H1 (cell line): ENCODE measurements around the gene ST8SIA2. TPM values are rescaled to one million over a fixed set of nuclear protein-coding genes. Genes with fewer than 3 reads are reported as not detected.

Source experiments
- CTCF ChIA-PET: fragments of 300-600 bp; sonication (Branson Sonifier 250); formaldehyde crosslinking; loops from one replicate; lab custom pipeline; 2021; ENCODE audit not compliant: partially characterized antibody; lab: Charles Lee
- POLR2A ChIA-PET: fragments of 300-600 bp; sonication (Branson Sonifier 250); formaldehyde crosslinking; loops from one replicate; lab custom pipeline; 2021; ENCODE audit warnings: inconsistent platforms; ENCODE audit not compliant: partially characterized antibody; lab: Charles Lee
- DNase-seq, 2 experiments: peaks; one replicate each; pipeline versions ENCODE4 v3.0.0 to v3.0.0-alpha.2; 2010 to 2022; ENCODE audit warnings: low spot score in 2 of 2, low read depth in 1 of 2, mixed read lengths in 1 of 2
- FAIRE-seq: peaks from 2 replicates; lab custom pipeline; 2011; peaks lifted over from hg19 to GRCh38; lab: Jason Lieb, UNC
- H2AFZ ChIP-seq: 2 replicates; pipeline ENCODE4 v1.8.1; 2012; ENCODE audit warnings: low read length, inconsistent platforms
- H2AK5ac ChIP-seq: 2 replicates; pipeline ENCODE4 v1.6.1; 2013; ENCODE audit warnings: low read depth, low read length
- H2BK120ac ChIP-seq: replicated peaks from 2 replicates; pipeline ENCODE3; 2013; ENCODE audit warnings: low read depth, low read length, inconsistent platforms
- H2BK12ac ChIP-seq: 2 replicates; pipeline ENCODE4 v1.6.1; 2013; ENCODE audit warnings: low read depth, low read length
- H2BK15ac ChIP-seq: 2 replicates; pipeline ENCODE4 v1.6.1; 2013; ENCODE audit warnings: low read length
- H2BK20ac ChIP-seq: 2 replicates; pipeline ENCODE4 v1.6.1; 2013; ENCODE audit warnings: low read length
- H2BK5ac ChIP-seq: 2 replicates; pipeline ENCODE4 v1.6.1; 2013; ENCODE audit warnings: low read depth, low read length
- H3K14ac ChIP-seq: 2 replicates; pipeline ENCODE4 v1.6.1; 2013; ENCODE audit warnings: inconsistent platforms; ENCODE audit not compliant: insufficient read length
- H3K18ac ChIP-seq: 2 replicates; pipeline ENCODE4 v1.6.1; 2013; ENCODE audit warnings: low read length; ENCODE audit errors: extremely low read depth
- H3K23ac ChIP-seq: 2 replicates; pipeline ENCODE4 v1.6.1; 2013; ENCODE audit warnings: inconsistent platforms; ENCODE audit not compliant: insufficient read length
- H3K23me2 ChIP-seq: 2 replicates; pipeline ENCODE4 v1.6.1; 2013; ENCODE audit warnings: low read depth, low read length
- H3K27ac ChIP-seq: 2 replicates; pipeline ENCODE4 v1.6.1; 2011; ENCODE audit warnings: low read depth, low read length, inconsistent platforms
- H3K27me3 ChIP-seq, 4 experiments: replicated peaks in 1 of 4; 1 replicate in 1 of 4; 2 replicates in 3 of 4; pipeline versions ENCODE4 v1.6.1 to v1.8.1; 2011 to 2013; ENCODE audit warnings: low read length in 3 of 4, mild to moderate bottlenecking in 3 of 4, inconsistent platforms in 2 of 4, mixed read lengths in 2 of 4, moderate library complexity in 1 of 4; ENCODE audit not compliant: control insufficient read depth in 3 of 4, insufficient read depth in 3 of 4; ENCODE audit errors: extremely low read depth in 1 of 4
- H3K36me3 ChIP-seq, 4 experiments: 2 replicates each; pipeline versions ENCODE4 v1.6.1 to v1.8.1; 2011 to 2013; ENCODE audit warnings: mild to moderate bottlenecking in 4 of 4, low read length in 3 of 4, moderate library complexity in 2 of 4, control low read depth in 1 of 4, inconsistent platforms in 1 of 4; ENCODE audit not compliant: insufficient read depth in 4 of 4, control insufficient read depth in 2 of 4
- H3K4ac ChIP-seq: replicated peaks from 2 replicates; pipeline ENCODE3; 2013; ENCODE audit warnings: low read length, low read depth, mixed read lengths, inconsistent platforms; ENCODE audit not compliant: insufficient read length
- H3K4me1 ChIP-seq, 4 experiments: replicated peaks in 1 of 4; 1 replicate in 1 of 4; 2 replicates in 3 of 4; pipeline versions ENCODE4 v1.6.1 to v1.8.1; 2011 to 2013; ENCODE audit warnings: low read length in 3 of 4, inconsistent platforms in 2 of 4, mixed read lengths in 1 of 4; ENCODE audit not compliant: insufficient read depth in 4 of 4, control insufficient read depth in 3 of 4
- H3K4me2 ChIP-seq, 2 experiments: 2 replicates each; pipeline versions ENCODE4 v1.6.1 to v1.8.1; 2011 to 2013; ENCODE audit warnings: low read depth in 2 of 2, low read length in 2 of 2, control low read depth in 1 of 2, inconsistent platforms in 1 of 2, mild to moderate bottlenecking in 1 of 2; ENCODE audit not compliant: insufficient read depth in 1 of 2
- H3K4me3 ChIP-seq, 4 experiments: fragments of 200-600, 300-600 bp in 1 of 4; sonication (generic), shearing (Covaris generic), sonication (Bioruptor Twin) in 1 of 4; 2 replicates each; pipeline versions ENCODE4 v1.5.1 to v1.8.1; 2011 to 2016; ENCODE audit warnings: low read length in 4 of 4, low read depth in 3 of 4, control low read depth in 2 of 4, inconsistent platforms in 2 of 4, mild to moderate bottlenecking in 2 of 4, mixed read lengths in 1 of 4, moderate library complexity in 1 of 4; ENCODE audit not compliant: insufficient read depth in 2 of 4; ENCODE audit errors: extremely low read depth in 1 of 4
- H3K56ac ChIP-seq: replicated peaks from 2 replicates; pipeline ENCODE3; 2013; ENCODE audit warnings: low read depth, mild to moderate bottlenecking, mixed read lengths, low read length, inconsistent platforms; ENCODE audit not compliant: insufficient read length
- H3K79me1 ChIP-seq: 2 replicates; pipeline ENCODE4 v1.6.1; 2013; ENCODE audit warnings: low read depth, low read length, control low read depth
- H3K79me2 ChIP-seq, 2 experiments: 2 replicates each; pipeline versions ENCODE4 v1.6.1 to v1.8.1; 2012 to 2013; ENCODE audit warnings: low read length in 2 of 2, mild to moderate bottlenecking in 2 of 2, inconsistent platforms in 1 of 2; ENCODE audit not compliant: insufficient read depth in 2 of 2, control insufficient read depth in 1 of 2
- H3K9ac ChIP-seq, 4 experiments: replicated peaks in 1 of 4; 1 replicate in 1 of 4; 2 replicates in 3 of 4; pipeline versions ENCODE4 v1.6.1 to v1.8.1; 2011 to 2013; ENCODE audit warnings: low read depth in 3 of 4, low read length in 3 of 4, control low read depth in 2 of 4, mild to moderate bottlenecking in 2 of 4, moderate library complexity in 2 of 4, inconsistent platforms in 1 of 4; ENCODE audit errors: extremely low read depth in 1 of 4
- H3K9me3 ChIP-seq, 2 experiments: 2 replicates each; pipeline versions ENCODE4 v1.6.1 to v1.8.1; 2012 to 2013; ENCODE audit warnings: mild to moderate bottlenecking in 2 of 2, moderate library complexity in 2 of 2, control low read depth in 1 of 2, inconsistent platforms in 1 of 2, low read depth in 1 of 2, low read length in 1 of 2, mixed read lengths in 1 of 2; ENCODE audit not compliant: insufficient read depth in 2 of 2
- H4K20me1 ChIP-seq, 2 experiments: replicated peaks in 1 of 2; 2 replicates each; pipeline versions ENCODE3 to v1.8.1; 2011 to 2013; ENCODE audit warnings: inconsistent platforms in 2 of 2, low read length in 2 of 2, mild to moderate bottlenecking in 1 of 2; ENCODE audit not compliant: insufficient read depth in 2 of 2, control insufficient read depth in 1 of 2
- H4K5ac ChIP-seq: 2 replicates; pipeline ENCODE4 v1.6.1; 2013; ENCODE audit warnings: low read length, low read depth, mixed read lengths, inconsistent platforms; ENCODE audit not compliant: insufficient read length
- H4K8ac ChIP-seq: 2 replicates; pipeline ENCODE4 v1.8.0; 2013; ENCODE audit warnings: mild to moderate bottlenecking, moderate library complexity, low read length, inconsistent platforms; ENCODE audit not compliant: insufficient read depth; ENCODE audit errors: extremely low read depth
- H4K91ac ChIP-seq: replicated peaks from 2 replicates; pipeline ENCODE3; 2013; ENCODE audit warnings: low read length, mixed read lengths, inconsistent platforms; ENCODE audit not compliant: insufficient read length
- ATF3 ChIP-seq: IDR thresholded peaks from 2 replicates; pipeline ENCODE4 v1.6.1; 2011; ENCODE audit warnings: low read depth, mild to moderate bottlenecking, low read length; ENCODE audit not compliant: insufficient read depth
- CBX5 ChIP-seq: fragments of 300-800, 300-1000 bp; sonication (generic); IDR thresholded peaks from 2 replicates; pipeline ENCODE4 v1.7.1; 2016; ENCODE audit warnings: antibody characterized with exemption, low read length, low read depth
- CEBPB ChIP-seq: IDR thresholded peaks from 2 replicates; pipeline ENCODE4 v1.6.1; 2012; ENCODE audit warnings: low read depth, low read length
- FOSL1 ChIP-seq: IDR thresholded peaks from 2 replicates; pipeline ENCODE4 v1.6.1; 2011; ENCODE audit warnings: mild to moderate bottlenecking, low read depth, low read length, moderate library complexity; ENCODE audit not compliant: insufficient read depth
- POU5F1 ChIP-seq: IDR thresholded peaks from 2 replicates; pipeline ENCODE4 v1.6.1; 2011; ENCODE audit warnings: low read depth, mild to moderate bottlenecking, low read length, moderate library complexity
- TAF7 ChIP-seq: optimal IDR thresholded peaks from 2 replicates; pipeline ENCODE3; 2011; ENCODE audit warnings: low read depth, mild to moderate bottlenecking, inconsistent platforms, low read length, moderate library complexity, borderline replicate concordance
- TCF12 ChIP-seq: IDR thresholded peaks from 2 replicates; pipeline ENCODE4 v1.6.1; 2011; ENCODE audit warnings: low read depth, mild to moderate bottlenecking, low read length
- WGBS, 2 experiments: shearing (Covaris generic) in 1 of 2; methylation state at CpG; one replicate each; pipeline versions ENCODE4 v1.1.6 to v1.1.7; 2013 to 2015; ENCODE audit warnings: low lambda C conversion rate in 2 of 2, mixed read lengths in 2 of 2, inconsistent platforms in 1 of 2, low coverage in 1 of 2, missing lambda C conversion rate in 1 of 2; ENCODE audit not compliant: insufficient replicate concordance in 2 of 2, insufficient coverage in 1 of 2, insufficient read length in 1 of 2; ENCODE audit errors: extremely low coverage in 1 of 2, missing lambda C conversion rate in 1 of 2; 5-methylcytosine and 5-hydroxymethylcytosine counted together
- polyA plus RNA-seq, 7 experiments: library from polyadenylated mRNA; depleted of rRNA in 3 of 7; stranded (reverse) in 5 of 7; unstranded in 2 of 7; fragments of >200 nt in 5 of 7; fragments of 200-250 nt in 2 of 7; gene quantifications; 1 replicate in 5 of 7; 2 replicates in 1 of 7; 4 replicates in 1 of 7; pipeline versions ENCODE4 v1.2.1 to v1.2.3, GENCODE V29; 2011 to 2013; ENCODE audit warnings: missing spikeins in 2 of 7, mixed read lengths in 2 of 7
- total RNA-seq: library from RNA; stranded (reverse); fragmentation: NEBNext Ultra II Directional; extraction: Animal tissue kit (Norgen Biotek cat#: 25700); gene quantifications from 2 replicates; pipeline ENCODE4 v1.2.1, GENCODE V29; 2021

ST8SIA2 gene
- total and polyA plus RNA-seq, 2 of the 8 experiments (the other 6 are each of a cell fraction or from before 2014, with no cell fraction given) = 3.0 to 4.5 TPM

- no peak overlapping the region for H4K91ac ChIP-seq
- H3K4ac ChIP-seq = no peak overlapping the region
- H3K79me1 ChIP-seq = no peaks in the 10 kb centered on the region
- no peak overlapping the region for H3K27ac ChIP-seq
- H4K8ac ChIP-seq = no peak overlapping the region
- no peak overlapping the region for H2BK5ac ChIP-seq
- H2BK15ac ChIP-seq = no peak overlapping the region
- WGBS, 2 experiments = 89% methylated on average over 5 of the region's 5 CpGs; no CpG with 5 or more reads in 1 of the 2 experiments
- H3K9ac ChIP-seq = no peak overlapping the region
- no peak overlapping the region for H2BK12ac ChIP-seq
- H2AK5ac ChIP-seq = no peak overlapping the region
- peaks cover 0 to 2% of the 10 kb centered on the region in 2 experiments; a peak in 1 of 4 replicates for H3K9me3 ChIP-seq
- H3K14ac ChIP-seq = no peak overlapping the region
- H3K79me2 ChIP-seq = no peaks in the 10 kb centered on the region
- no peak overlapping the region for H3K4me3 ChIP-seq
- H3K36me3 ChIP-seq = no peaks in the 10 kb centered on the region
- H4K5ac ChIP-seq = no peak overlapping the region
- H3K4me1 ChIP-seq = no peaks in the 10 kb centered on the region
- no peak overlapping the region for H2AFZ ChIP-seq
- no peak overlapping the region for H3K18ac ChIP-seq
- H2BK120ac ChIP-seq = no peak overlapping the region
- no peaks in the 10 kb centered on the region for H3K27me3 ChIP-seq
- no peak overlapping the region for H2BK20ac ChIP-seq
- no peak overlapping the region for H3K56ac ChIP-seq
- no peaks in the 10 kb centered on the region for H3K23me2 ChIP-seq
- CTCF ChIA-PET = interaction anchor here (1.2 to 1.6 kb wide), 3 partner anchors 18 to 123 kb away, joined by 3 read pairs; no protein-coding TSS in a partner anchor
- POLR2A ChIA-PET = no interaction called here
- no peaks in the 10 kb centered on the region for H4K20me1 ChIP-seq
- H3K23ac ChIP-seq = no peak overlapping the region
- FAIRE-seq = no peak
- no peak overlapping the region for H3K4me2 ChIP-seq
- DNase-seq = no peak
- no peak for TF ChIP-seq CBX5
- no peak for TF ChIP-seq POU5F1
- no peak for TF ChIP-seq ATF3
- TF ChIP-seq FOSL1 = no peak
- TF ChIP-seq TAF7 = no peak
- TF ChIP-seq TCF12 = no peak
- TF ChIP-seq CEBPB = no peak
Observed at GRCh38 chr15:92366381-92366780, 27.3 kb upstream of the ST8SIA2 start.
